Ramos (cell line): ENCODE results near the gene ULBP2.

Experiments
- in situ Hi-C: fragments of 300-500 bp; cut with MboI; formaldehyde crosslinking; loops from one replicate; pipeline ENCODE4 v1.14.3; 2022; ENCODE audit warnings: low sequenced_read_pairs; ENCODE audit not compliant: unreplicated experiment

ULBP2 gene

DNA sequence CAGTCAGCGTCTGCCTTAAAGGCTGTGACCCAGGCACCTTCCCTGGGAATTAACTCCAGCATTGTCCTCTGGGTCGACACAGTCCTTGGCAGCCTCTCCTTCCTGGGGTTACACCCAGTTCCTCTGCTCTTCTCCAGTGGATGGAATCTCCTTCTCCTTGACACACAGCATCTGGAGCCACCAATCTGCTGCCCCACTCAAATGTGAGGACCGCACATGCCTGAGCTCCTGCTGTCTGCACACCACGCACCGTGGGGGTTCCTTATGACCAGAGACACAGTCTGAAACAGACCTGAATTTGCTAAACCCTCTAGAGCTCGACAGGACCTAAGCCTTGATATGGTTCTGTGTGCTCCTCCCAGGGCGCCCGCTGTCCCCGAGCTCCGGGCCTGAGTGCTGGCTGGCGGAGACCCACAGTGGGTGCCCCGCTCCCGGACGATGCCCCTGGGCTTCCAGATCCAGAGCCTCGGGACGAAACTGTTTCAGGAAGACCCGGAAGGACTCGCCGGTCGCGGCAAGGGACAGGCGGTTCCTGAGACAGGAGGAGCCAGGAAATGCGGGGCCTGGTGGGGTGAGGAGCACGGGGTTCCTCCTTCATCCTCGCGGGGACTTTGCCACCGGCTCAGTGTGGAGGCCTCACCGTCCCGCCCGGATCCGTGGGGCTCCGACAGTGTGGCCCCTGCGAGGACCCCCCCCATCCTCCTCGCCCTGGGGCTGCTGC, 16.4 kb upstream of the ULBP2 start:
- in situ Hi-C loops = loop anchor here (25.0 kb wide), 1 partner anchor 412 kb away; no protein-coding TSS in a partner anchor

DNA sequence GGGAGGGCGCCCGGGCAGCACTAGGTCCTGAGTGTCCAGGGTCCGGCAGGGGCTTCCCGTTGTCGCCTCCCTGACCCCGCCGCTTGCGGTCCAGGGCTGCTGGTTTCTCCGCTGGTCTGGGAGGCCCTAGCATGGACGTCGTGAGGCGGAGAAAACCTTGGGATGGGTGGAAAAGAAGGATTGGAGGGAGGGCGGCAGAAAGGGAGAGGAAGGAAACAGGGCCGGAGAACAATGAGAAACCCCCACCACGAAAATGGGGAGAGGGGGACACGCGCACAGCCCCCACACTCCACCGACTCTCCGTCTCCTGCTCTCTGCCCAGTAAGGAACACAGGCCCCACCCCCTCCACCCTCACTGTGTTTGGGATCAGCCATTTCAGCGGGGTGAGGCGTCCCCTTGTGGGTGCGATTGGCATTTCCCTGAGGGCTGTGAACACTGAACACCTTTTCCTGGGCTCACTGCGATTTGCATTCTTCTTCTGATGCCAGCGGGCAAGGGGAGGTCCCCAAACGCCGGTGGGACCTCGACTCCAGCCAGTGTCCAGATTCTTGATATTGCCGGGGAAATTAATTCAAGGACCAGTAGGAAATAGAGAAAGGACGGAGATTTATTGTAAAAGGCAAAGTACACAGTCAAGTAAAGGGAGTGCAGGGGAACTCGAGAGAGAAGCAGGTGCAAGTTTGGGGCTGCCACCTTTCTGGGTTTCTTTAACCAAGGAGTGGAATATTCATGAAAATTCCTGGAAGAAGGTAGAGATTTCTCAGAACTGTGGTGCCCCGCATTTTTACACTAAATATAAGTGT, 15.6 kb upstream of the ULBP2 start:
- in situ Hi-C loops = loop anchor here (25.0 kb wide), 1 partner anchor 411 kb away; no protein-coding TSS in a partner anchor

DNA sequence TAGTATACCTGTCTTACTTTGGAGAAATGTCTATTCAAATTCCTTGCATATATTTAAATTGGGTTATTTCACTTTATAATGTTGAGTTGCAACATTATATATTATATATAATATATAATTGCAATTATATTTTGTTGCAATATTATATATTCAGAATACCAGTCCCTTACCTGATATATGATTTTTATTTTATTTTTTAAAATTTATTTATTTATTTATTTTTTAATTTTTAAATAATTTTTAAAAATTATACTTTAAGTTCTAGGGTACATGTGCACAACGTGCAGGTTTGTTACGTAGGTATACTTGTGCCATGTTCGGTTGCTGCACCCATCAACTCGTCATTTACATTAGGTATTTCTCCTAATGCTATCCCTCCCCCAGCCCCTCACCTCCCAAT, 14.8 kb upstream of the ULBP2 start:
- in situ Hi-C loops = loop anchor here (25.0 kb wide), 1 partner anchor 410 kb away; no protein-coding TSS in a partner anchor

DNA sequence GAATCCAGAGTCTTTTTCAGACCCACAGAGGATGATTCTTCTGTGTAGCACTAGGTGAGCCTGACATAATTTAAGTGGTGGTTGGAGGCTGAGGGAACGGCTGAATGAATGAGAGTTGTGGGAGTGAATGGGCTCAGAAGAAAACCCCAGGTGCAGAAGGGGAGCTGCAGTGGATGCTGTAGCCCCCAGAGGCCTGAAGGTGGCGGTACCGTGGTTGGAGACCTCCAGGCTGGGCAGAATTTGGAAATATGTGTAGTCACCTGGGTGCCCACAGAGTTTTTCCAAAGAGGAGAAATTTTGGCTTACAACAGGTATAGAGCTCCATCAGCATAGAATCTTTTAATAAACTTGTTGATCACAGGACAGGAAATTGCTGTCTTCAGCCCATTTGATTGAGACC, 12.4 kb upstream of the ULBP2 start:
- in situ Hi-C loops = loop anchor here (25.0 kb wide), 1 partner anchor 408 kb away; no protein-coding TSS in a partner anchor

DNA sequence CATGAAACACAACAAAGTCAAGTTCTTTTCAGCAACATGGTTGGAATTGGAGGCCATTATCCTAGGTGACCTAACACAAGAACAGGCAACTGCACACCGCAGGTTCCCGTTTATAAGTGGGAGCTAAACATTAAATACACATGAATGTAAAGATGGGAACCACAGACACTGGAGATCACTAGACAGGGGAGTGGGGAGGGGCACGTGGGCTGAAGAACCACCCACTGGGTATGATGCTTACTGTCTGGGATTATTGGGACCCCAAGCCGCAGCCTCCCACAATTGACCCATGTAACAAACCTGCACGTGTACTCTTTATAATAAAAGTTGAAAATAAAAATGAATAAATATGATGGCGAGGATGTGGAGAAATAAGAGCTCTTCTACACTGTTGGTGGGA, 10.3 kb upstream of the ULBP2 start:
- in situ Hi-C loops = loop anchor here (5.0 to 25.0 kb wide), 2 partner anchors 99 to 406 kb away; no protein-coding TSS in a partner anchor

DNA sequence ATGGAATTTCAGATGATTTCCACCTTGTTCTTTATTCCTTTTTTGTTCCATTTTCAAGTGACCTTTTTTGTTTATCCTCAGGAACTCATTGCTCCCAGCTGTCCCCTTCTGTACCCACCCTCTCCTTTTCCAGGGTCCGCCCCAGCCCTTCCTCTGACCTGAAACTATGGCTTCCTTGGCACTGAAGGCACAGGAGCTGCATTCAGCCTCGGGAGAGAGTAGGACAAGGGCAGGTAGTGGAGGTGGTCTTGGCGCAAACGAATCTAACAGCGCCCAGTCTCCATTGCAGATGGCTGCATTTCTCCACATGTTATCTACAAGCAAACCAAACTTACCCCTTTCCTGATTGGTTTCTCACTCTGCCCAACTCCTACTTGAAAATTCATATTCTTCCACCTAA, 8.8 kb upstream of the ULBP2 start:
- in situ Hi-C loops = loop anchor here (5.0 to 25.0 kb wide), 2 partner anchors 101 to 404 kb away; no protein-coding TSS in a partner anchor

DNA sequence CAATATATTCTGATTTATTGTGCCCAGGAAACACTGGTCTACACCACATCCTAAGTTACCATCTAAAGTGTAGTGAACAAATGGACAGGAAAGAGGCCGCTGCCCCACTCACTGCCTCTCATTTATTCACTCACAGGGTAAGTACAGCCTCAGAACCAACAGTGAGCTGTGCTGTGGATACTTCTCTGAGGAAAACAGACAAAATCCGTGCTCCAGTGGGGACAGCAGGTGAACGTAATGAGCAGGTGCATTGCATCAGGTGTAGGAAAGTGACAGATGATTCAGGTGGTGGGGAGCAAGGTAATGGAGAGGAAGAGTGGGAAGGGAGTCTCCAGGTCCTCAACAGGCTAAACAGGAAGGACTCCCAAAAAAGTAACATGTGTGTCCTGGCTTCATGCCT, 8.4 kb upstream of the ULBP2 start:
- in situ Hi-C loops = loop anchor here (5.0 to 25.0 kb wide), 2 partner anchors 101 to 404 kb away; no protein-coding TSS in a partner anchor

DNA sequence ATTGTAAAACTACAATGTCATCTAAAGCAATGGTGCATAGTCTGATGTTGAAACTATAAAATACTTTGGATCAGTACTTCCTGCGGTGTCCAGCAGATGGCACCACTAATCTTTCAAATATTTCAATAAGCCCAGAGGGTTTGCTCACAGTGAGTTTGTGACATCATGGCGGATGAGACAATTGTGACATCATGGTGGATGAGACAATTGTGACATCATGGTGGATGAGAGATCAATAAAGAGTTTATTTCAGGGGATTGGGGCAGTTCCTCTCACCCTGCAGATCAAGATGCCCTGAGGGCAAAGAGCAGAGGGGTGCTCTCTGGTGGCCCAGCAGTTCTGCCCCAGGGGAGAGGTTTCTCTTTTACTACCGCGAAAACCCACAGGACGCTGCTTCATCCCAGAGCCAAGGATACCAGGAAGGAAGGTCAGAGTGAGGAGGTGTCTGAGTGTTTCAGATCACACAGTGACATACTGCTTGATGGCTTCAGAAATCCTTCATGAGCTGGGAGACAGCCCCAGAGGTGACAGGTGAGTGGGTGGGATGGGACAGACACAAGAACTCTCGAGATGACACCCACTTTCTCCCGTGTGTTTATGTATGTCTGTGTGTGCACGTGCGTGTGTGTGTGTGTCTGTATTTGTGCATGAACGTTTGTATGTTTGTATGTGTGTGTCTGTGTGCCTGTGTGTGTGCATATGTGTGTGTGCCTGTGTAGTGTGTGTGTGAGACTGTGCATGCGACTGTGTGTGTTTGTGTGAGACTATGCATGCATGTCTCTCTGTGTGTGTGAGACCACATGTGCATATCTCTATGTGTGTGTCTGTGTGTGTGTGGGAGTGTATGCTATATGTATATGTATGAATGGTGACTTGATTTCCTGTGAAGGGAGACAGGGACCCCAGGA, 7.3 kb upstream of the ULBP2 start:
- in situ Hi-C loops = loop anchor here (5.0 to 25.0 kb wide), 2 partner anchors 102 to 403 kb away; no protein-coding TSS in a partner anchor

DNA sequence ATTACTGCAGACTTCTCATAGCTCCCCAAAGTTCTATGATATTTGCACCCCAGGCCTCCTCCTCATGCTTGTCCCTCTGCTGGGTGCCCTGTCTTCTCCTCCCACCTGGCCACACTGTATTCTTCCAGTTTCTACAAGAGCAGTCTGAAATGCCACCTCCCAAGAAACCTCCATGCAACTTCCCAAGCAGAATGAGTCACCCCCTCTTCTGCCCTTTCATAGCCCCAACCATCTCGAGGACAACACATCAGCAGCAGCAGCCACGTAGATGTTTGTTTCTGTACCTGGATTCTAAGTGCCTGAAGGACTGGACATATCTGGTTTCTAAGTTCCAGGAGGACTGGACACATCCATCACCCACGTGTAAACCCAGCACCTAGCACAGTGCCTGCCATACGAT, 6.6 kb upstream of the ULBP2 start:
- in situ Hi-C loops = loop anchor here (25.0 kb wide), 1 partner anchor 402 kb away; no protein-coding TSS in a partner anchor

DNA sequence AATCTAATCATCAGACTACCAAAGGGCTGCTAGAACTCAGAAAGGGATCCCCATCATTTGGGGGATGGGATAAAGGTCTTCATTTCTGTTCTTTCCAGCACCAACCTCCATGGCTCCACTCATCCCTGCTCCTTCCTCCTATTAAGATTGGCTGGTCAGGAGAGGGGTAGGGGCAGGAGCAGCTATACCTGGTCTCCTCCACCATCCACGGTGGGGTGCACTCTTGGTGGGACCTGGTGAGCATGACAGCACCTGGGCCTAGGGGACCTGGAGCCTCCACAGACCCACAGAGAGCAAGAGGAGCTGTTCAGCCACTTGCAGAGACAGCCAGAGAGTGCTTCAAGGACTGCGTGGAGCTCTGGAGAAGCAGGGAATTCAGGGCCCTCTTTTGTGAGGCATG, 6.1 kb upstream of the ULBP2 start:
- in situ Hi-C loops = loop anchor here (25.0 kb wide), 1 partner anchor 402 kb away; no protein-coding TSS in a partner anchor

DNA sequence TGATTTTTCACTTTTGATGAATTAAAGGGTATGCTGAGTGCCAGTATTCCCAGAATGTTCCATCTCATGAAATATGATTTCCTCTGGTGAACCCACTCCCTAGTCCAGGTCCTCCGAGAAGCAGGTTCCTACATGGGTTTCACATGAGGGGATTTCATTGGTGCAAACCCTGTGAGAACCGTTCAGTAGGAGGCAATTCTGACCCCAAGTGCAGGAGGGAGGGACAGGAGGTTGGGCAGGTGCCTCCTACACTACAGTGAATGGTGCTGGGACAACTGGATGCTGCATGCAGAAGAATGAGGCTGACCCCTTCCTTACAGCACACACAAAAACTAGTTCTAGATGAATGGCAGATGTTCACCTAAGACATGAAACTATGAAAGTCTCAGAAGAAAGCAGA, 5.1 kb upstream of the ULBP2 start:
- in situ Hi-C loops = loop anchor here (25.0 kb wide), 1 partner anchor 401 kb away; no protein-coding TSS in a partner anchor

DNA sequence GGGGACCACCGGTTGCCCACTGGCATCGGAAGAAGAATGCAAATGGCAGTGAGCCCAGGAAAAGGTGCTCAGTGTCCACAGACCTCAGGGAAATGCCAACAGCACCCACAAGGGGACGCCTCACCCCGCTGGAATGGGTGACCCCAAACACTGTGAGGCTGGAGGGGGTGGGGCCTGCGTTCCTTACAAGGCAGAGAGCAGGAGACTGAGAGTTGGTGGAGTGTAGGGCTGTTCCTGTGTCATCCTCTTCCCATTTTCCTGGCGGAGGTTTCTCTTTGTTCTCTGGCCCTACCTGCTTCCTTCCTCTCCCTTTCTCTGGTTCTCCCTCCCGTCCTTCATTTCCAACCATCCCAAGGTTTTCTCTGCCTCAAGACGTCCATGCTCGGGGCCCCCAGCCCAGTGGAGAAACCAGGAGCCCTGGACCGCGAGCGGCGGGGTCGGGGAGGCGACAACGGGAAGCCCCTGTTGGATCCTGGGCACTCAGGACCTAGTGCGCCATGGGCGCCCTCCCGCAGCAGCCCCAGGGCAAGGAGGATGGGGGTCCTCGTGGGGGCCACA, 3.7 kb upstream of the ULBP2 start:
- in situ Hi-C loops = loop anchor here (25.0 kb wide), 1 partner anchor 399 kb away; no protein-coding TSS in a partner anchor

DNA sequence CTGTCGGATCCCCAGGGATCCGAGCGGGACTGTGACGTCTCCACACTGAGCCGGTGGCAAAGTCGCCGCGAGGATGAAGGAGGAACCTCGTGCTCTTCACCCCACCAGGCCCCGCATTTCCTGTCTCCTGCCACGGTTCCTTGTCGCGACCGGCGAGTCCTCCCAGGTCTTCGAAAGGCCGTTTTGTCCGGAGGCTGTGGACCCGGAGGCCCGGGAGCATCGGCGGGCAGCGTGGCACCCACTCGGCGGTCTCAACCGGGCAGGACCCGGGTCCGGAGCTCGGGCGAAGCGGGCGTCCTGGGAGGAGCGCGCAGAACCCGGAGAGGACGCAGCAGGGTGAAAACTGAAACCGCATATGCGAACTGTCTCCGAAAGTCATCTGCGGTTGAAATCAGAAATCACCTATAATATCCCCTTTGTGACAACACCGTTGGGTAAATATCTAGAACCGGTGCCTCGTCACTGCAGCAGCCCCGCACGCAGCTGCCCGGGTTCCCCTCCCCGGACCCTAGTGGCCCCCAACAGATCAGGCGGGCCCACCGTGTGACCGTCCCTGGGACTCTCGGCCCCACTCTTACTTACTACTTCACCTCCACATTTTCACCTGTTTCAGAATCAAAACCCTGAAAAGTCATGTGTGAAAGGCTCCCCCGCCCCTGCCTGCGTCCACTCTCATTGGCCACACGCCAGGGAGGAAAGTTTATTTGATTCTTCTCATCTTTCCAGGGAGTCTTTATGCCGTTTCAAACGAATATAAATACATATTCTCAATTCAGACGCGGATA, 3.1 kb upstream of the ULBP2 start:
- in situ Hi-C loops = loop anchor here (25.0 kb wide), 1 partner anchor 399 kb away; no protein-coding TSS in a partner anchor

DNA sequence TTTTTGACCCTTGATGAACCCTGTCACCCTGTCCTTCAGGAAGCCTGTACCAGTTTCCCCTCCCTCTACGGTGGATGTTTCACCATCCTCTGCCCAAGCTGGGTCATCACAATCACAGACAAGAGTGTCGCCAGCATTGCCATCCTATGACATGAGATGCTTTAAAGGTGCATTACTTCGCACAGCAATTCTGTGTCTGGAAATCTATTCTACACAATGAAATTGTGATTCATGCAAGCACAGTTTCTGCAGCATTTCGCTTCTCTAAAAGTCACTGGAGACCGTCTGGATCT, 2.5 kb upstream of the ULBP2 start:
- in situ Hi-C loops = loop anchor here (25.0 kb wide), 1 partner anchor 398 kb away; no protein-coding TSS in a partner anchor

DNA sequence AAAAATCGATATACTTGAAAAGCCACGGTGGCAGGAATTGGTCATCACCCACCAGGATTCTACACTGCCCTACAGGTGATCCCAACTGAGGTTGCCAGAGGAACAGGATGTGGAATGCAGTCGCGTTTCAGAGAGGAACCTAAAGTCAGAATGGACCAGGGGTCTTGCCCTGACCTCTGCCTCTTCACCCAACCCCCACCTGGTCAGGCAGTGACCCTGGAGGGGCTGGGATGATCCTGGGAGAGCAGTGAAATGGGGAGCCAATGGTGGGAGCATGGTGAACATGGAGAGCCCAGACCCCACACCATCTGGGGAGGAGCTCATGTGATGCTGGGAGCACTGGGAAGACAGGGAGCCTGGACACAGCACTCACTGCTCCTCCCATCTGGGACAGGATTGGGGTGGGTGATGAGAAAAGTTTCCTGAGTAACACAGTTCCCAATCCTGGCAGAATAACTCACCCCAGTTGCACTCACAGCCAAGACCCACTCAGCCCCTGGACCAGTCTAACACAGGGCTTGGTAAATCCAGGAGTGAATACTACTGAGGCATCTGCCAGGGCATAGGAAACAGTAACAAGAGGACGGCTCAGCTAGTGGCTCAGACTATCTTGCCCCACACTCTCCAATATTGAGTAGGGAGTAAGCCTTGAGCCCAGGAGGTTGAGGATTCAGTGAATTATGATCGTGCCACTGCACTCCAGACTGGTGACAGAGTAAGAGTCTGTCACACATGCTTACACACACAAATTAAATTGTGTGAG, 1.7 kb upstream of the ULBP2 start:
- in situ Hi-C loops = loop anchor here (5.0 to 25.0 kb wide), 2 partner anchors 67 to 397 kb away; no protein-coding TSS in a partner anchor

DNA sequence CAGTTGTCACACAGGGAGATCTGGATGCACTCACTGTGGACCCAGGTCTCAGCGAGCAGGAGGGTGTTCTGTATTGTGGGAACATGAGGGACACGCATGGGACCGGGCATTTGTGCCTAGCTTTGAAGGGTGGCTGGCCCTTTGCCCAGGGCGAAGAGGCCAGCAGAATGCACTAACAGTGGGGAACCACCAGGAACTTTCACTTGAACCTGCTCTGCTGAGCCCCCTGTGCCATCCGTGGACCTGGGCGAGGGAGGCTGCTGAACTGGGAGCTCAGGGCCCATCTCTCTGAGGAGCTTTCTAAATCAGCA, 1.2 kb upstream of the ULBP2 start:
- in situ Hi-C loops = loop anchor here (5.0 to 25.0 kb wide), 2 partner anchors 67 to 397 kb away; no protein-coding TSS in a partner anchor

DNA sequence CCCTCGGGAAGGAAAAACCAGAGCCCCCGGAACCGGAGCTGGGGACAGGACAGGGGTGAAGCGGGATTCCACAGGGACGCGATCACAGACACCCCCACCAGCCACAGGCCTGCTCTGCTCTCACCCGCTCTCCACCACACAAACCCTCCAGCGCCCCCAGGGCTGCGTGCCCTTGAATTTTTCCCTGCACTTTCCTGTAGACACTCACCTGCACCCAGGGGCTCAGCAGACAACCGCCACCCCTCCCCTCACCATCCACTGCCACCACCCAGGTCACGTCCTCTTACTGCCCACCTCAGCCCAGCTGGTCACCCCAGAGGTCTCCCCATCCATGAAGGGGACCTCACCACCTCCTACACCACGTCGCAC, 631 bp downstream of the ULBP2 start:
- in situ Hi-C loops = loop anchor here (5.0 to 25.0 kb wide), 2 partner anchors 65 to 395 kb away; no protein-coding TSS in a partner anchor

DNA sequence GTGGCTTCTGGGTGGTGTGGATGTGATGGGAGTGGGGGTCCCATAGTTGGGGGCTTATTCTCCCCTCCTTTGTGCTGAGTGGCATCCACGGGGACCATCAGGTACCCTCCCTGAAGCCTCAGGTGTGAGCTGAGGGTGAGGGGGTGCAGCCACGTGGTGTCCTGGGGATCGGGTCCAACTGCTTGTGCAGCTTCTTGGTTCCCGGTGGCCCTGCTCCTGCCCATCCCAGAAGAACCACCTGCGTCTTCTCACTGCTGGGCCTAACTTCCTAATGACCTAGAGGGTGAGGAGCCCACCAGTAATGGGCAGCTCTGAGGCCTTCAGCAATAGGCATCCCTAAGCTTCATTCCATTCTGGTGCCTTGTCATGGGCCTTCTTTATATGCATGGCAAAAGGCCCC, 1.5 kb downstream of the ULBP2 start:
- in situ Hi-C loops = loop anchor here (5.0 to 25.0 kb wide), 2 partner anchors 64 to 394 kb away; no protein-coding TSS in a partner anchor
